Measurements from ENCODE around the gene OGFOD3.

The OGFOD3 gene

DNA sequence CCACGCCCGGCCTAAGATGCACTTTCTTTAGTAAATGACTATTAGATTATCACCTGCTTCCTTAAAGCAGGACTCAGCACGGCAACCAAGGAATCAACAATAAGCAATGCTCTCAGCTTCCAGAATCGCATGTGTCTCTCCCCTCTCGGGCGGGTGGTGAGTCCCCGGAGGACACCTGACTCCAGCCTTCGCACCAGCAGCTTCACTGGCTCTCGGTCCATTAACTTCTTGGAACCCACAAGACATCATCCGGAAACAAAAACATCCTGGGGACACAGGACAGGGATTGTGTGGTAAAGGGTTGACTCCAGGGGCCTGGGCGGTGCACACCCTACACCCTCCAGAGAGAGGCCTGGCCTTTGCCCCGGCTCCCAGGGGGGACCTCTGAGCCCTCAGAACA, 24.1 kb downstream of the OGFOD3 start:
- H3K27me3 ChIP-seq (ENCODE audit: control insufficient read depth, insufficient read depth, low read length), result no peaks in the 10 kb centered on the region
- no peak overlapping the region for H3K9ac ChIP-seq
- H3K4me2 ChIP-seq (ENCODE audit: low read length), result no peak overlapping the region
- H3K79me2 ChIP-seq, result no peaks in the 10 kb centered on the region
- no peaks in the 10 kb centered on the region for H3K36me3 ChIP-seq (ENCODE audit: control insufficient read depth, insufficient read depth, low read length)
- H3K4me3 ChIP-seq (ENCODE audit: low read depth, low read length), result no peak overlapping the region
- no peak overlapping the region for H3K27ac ChIP-seq
- H2AFZ ChIP-seq, result no peak overlapping the region
- no peaks in the 10 kb centered on the region for H3K9me3 ChIP-seq (ENCODE audit: control insufficient read depth, low read length)
- TF ChIP-seq, protein P1, sequence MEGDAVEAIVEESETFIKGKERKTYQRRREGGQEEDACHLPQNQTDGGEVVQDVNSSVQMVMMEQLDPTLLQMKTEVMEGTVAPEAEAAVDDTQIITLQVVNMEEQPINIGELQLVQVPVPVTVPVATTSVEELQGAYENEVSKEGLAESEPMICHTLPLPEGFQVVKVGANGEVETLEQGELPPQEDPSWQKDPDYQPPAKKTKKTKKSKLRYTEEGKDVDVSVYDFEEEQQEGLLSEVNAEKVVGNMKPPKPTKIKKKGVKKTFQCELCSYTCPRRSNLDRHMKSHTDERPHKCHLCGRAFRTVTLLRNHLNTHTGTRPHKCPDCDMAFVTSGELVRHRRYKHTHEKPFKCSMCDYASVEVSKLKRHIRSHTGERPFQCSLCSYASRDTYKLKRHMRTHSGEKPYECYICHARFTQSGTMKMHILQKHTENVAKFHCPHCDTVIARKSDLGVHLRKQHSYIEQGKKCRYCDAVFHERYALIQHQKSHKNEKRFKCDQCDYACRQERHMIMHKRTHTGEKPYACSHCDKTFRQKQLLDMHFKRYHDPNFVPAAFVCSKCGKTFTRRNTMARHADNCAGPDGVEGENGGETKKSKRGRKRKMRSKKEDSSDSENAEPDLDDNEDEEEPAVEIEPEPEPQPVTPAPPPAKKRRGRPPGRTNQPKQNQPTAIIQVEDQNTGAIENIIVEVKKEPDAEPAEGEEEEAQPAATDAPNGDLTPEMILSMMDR (IDR thresholded peaks at IDR 0.05), result no peak
- no peaks in the 10 kb centered on the region for H3K4me1 ChIP-seq

- Histone ChIP-seq H3K4me3 (ENCODE audit: low read depth, low read length) (no peak overlapping the region), H3K4me1 (no peaks in the 10 kb centered on the region), H3K27ac (no peak overlapping the region), H3K4me2 (ENCODE audit: low read length) (no peak overlapping the region), H3K27me3 (ENCODE audit: control insufficient read depth, insufficient read depth, low read length) (no peaks in the 10 kb centered on the region), H3K36me3 (ENCODE audit: control insufficient read depth, insufficient read depth, low read length) (no peaks in the 10 kb centered on the region), H2AFZ (no peak overlapping the region), H3K9ac (no peak overlapping the region), H3K9me3 (ENCODE audit: control insufficient read depth, low read length) (no peaks in the 10 kb centered on the region), H3K79me2 (no peaks in the 10 kb centered on the region)
- TF ChIP-seq, protein P1 (IDR thresholded peaks at IDR 0.05), result no peak
These were observed 25.4 kb downstream of the OGFOD3 start for GRCh38 chr17:82392941-82393340.

GRCh38 chr17:82392209-82392920, 26.0 kb downstream of the OGFOD3 start:
- Histone ChIP-seq H3K27ac (no peak overlapping the region), H3K9ac (no peak overlapping the region), H2AFZ (no peak overlapping the region), H3K4me3 (ENCODE audit: low read depth, low read length) (no peak overlapping the region), H3K36me3 (ENCODE audit: control insufficient read depth, insufficient read depth, low read length) (no peaks in the 10 kb centered on the region), H3K4me1 (no peaks in the 10 kb centered on the region), H3K27me3 (ENCODE audit: control insufficient read depth, insufficient read depth, low read length) (no peaks in the 10 kb centered on the region), H3K9me3 (ENCODE audit: control insufficient read depth, low read length) (no peaks in the 10 kb centered on the region), H3K4me2 (ENCODE audit: low read length) (no peak overlapping the region), H3K79me2 (no peaks in the 10 kb centered on the region)
- TF ChIP-seq, protein P1 (IDR thresholded peaks at IDR 0.05), result no peak

- H3K9me3 ChIP-seq (ENCODE audit: control insufficient read depth, low read length), result no peaks in the 10 kb centered on the region
- H3K4me2 ChIP-seq (ENCODE audit: low read length), result no peak overlapping the region
- H3K79me2 ChIP-seq, result no peaks in the 10 kb centered on the region
- H3K27me3 ChIP-seq (ENCODE audit: control insufficient read depth, insufficient read depth, low read length), result no peaks in the 10 kb centered on the region
- H3K9ac ChIP-seq, result no peak overlapping the region
- H2AFZ ChIP-seq, result no peak overlapping the region
- TF ChIP-seq, protein P1 (IDR thresholded peaks at IDR 0.05), result no peak
- H3K4me1 ChIP-seq, result no peaks in the 10 kb centered on the region
- H3K36me3 ChIP-seq (ENCODE audit: control insufficient read depth, insufficient read depth, low read length), result no peaks in the 10 kb centered on the region
- no peak overlapping the region for H3K4me3 ChIP-seq (ENCODE audit: low read depth, low read length)
- H3K27ac ChIP-seq, result no peak overlapping the region
These were observed 26.8 kb downstream of the OGFOD3 start for GRCh38 chr17:82391496-82392066.

All from parathyroid adenoma (tissue), 2 donors.